GM19372 (cell line): ENCODE results near the gene IL1RAP.

Source experiments
- ATAC-seq: cut with Tn5 transposase; IDR thresholded peaks from one replicate; pipeline ENCODE4 v1.9.1; 2021; ENCODE audit warnings: mild to moderate bottlenecking, low read depth, moderate library complexity; ENCODE audit not compliant: unreplicated experiment

IL1RAP gene

GRCh38 chr3:190566043-190566933 lies 52.4 kb downstream of the IL1RAP start:
- no peak for ATAC-seq

- ATAC-seq: no peak
These were observed 54.2 kb downstream of the IL1RAP start for GRCh38 chr3:190568036-190568435.

- ATAC-seq: no peak
These were observed 60.6 kb downstream of the IL1RAP start for GRCh38 chr3:190574473-190574872.

GRCh38 chr3:190575437-190576185 lies 61.7 kb downstream of the IL1RAP start:
- ATAC-seq: no peak

GRCh38 chr3:190577225-190577624 lies 63.3 kb downstream of the IL1RAP start:
- no peak for ATAC-seq

- no peak for ATAC-seq
These were observed 65.7 kb downstream of the IL1RAP start for GRCh38 chr3:190579514-190580137.

GRCh38 chr3:190580417-190580816 lies 66.5 kb downstream of the IL1RAP start:
- ATAC-seq: no peak

- ATAC-seq: no peak
These were observed 67.2 kb downstream of the IL1RAP start for GRCh38 chr3:190581041-190581541.

GRCh38 chr3:190582667-190583066 lies 68.8 kb downstream of the IL1RAP start:
- no peak for ATAC-seq

GRCh38 chr3:190585805-190586630 lies 72.1 kb downstream of the IL1RAP start:
- no peak for ATAC-seq

GRCh38 chr3:190586631-190587011 lies 72.7 kb downstream of the IL1RAP start:
- ATAC-seq: peak; percentile 60

GRCh38 chr3:190588570-190588969 lies 74.7 kb downstream of the IL1RAP start:
- ATAC-seq: no peak

GRCh38 chr3:190589326-190589725 lies 75.4 kb downstream of the IL1RAP start:
- no peak for ATAC-seq

- no peak for ATAC-seq
These were observed 77.2 kb downstream of the IL1RAP start for GRCh38 chr3:190591080-190591479.

- ATAC-seq: no peak
These were observed 79.2 kb downstream of the IL1RAP start for GRCh38 chr3:190593075-190593474.

GRCh38 chr3:190594171-190594570 lies 80.3 kb downstream of the IL1RAP start:
- ATAC-seq: no peak

- ATAC-seq: no peak
These were observed 81.4 kb downstream of the IL1RAP start for GRCh38 chr3:190595179-190595795.

- ATAC-seq: no peak
These were observed 81.9 kb downstream of the IL1RAP start for GRCh38 chr3:190595807-190596206.

- no peak for ATAC-seq
These were observed 82.7 kb downstream of the IL1RAP start for GRCh38 chr3:190596349-190597285.
